IMR-90 (cell line): ENCODE measurements around the gene GRIFIN.

Experiments used
- BHLHE40 ChIP-seq: fragments of 150-350 bp; IDR thresholded peaks from 2 replicates; pipeline ENCODE4 v1.6.1; 2016; ENCODE audit warnings: mild to moderate bottlenecking, low read depth, low read length
- CTCF ChIP-seq: conservative IDR thresholded peaks from 2 replicates; pipeline ENCODE4 v1.5.1; 2012; ENCODE audit warnings: mild to moderate bottlenecking, low read depth, low read length, improper control_type of control experiment
- MXI1 ChIP-seq: IDR thresholded peaks from 2 replicates; pipeline ENCODE4 v1.6.1; 2012; ENCODE audit warnings: low read depth, mild to moderate bottlenecking, low read length, moderate library complexity, borderline replicate concordance
- NFE2L2 ChIP-seq: fragments of 150-350 bp; IDR thresholded peaks from 2 replicates; pipeline ENCODE4 v1.6.1; 2016; ENCODE audit warnings: low read depth, mild to moderate bottlenecking, low read length
- POLR2A ChIP-seq: IDR thresholded peaks from 2 replicates; pipeline ENCODE4 v1.6.1; 2012; ENCODE audit warnings: mild to moderate bottlenecking, low read depth, low read length
- RAD21 ChIP-seq: IDR thresholded peaks from 2 replicates; pipeline ENCODE4 v1.6.1; 2012; ENCODE audit warnings: low read length, improper control_type of control experiment
- SMC3 ChIP-seq: fragments of 150-350 bp; IDR thresholded peaks from 2 replicates; pipeline ENCODE4 v1.6.1; 2016; ENCODE audit warnings: low read depth, mild to moderate bottlenecking, antibody characterized with exemption, low read length, moderate library complexity
- TF ChIP-seq, protein P1 (sequence below): fragments of 150-350 bp; IDR thresholded peaks from 2 replicates; pipeline ENCODE4 v1.6.1; 2017; ENCODE audit warnings: mild to moderate bottlenecking, antibody characterized with exemption, low read length, low read depth
- TF ChIP-seq, protein P2 (sequence below): fragments of 150-350 bp; IDR thresholded peaks from 2 replicates; pipeline ENCODE4 v1.6.1; 2016; ENCODE audit warnings: low read depth, mild to moderate bottlenecking, low read length, moderate library complexity, borderline replicate concordance

DNA sequence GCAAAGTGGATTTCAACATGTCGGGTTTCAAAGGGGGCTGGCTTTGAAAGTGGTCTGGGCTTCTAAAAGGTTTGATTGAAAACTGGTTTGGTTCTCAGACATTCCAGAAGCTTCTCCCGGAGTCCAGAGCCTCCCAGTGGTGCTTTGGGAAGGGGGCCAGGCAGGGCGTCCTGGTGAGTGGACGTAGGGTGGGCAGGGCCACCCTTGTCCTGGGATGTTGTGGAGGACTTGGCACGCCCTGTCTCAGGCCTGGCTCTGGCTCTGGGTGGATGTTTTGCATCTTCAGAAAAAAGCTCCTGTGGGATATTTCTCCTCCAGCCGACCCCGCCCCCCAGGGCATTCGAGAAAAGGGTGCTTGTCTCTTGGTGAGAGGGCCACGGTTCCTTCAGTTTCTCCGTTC lies 31.2 kb downstream of the GRIFIN start:
- TF ChIP-seq, protein P1, sequence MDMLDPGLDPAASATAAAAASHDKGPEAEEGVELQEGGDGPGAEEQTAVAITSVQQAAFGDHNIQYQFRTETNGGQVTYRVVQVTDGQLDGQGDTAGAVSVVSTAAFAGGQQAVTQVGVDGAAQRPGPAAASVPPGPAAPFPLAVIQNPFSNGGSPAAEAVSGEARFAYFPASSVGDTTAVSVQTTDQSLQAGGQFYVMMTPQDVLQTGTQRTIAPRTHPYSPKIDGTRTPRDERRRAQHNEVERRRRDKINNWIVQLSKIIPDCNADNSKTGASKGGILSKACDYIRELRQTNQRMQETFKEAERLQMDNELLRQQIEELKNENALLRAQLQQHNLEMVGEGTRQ = no peak
- TF ChIP-seq CTCF (no peak), RAD21 (no peak), BHLHE40 (no peak), MXI1 (no peak), POLR2A (no peak), NFE2L2 (no peak), SMC3 (no peak)
- TF ChIP-seq, protein P2, sequence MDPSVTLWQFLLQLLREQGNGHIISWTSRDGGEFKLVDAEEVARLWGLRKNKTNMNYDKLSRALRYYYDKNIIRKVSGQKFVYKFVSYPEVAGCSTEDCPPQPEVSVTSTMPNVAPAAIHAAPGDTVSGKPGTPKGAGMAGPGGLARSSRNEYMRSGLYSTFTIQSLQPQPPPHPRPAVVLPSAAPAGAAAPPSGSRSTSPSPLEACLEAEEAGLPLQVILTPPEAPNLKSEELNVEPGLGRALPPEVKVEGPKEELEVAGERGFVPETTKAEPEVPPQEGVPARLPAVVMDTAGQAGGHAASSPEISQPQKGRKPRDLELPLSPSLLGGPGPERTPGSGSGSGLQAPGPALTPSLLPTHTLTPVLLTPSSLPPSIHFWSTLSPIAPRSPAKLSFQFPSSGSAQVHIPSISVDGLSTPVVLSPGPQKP = no peak
